22Rv1 (cell line): ENCODE results near the gene PITPNM3.

Experiments
- ZFX ChIP-seq: fragments of 450-650 bp; IDR thresholded peaks from 2 replicates; pipeline ENCODE4 v1.6.1; 2017; ENCODE audit warnings: antibody characterized with exemption, borderline replicate concordance
- TF ChIP-seq, protein P1 (sequence below): fragments of 450-650 bp; IDR thresholded peaks from 2 replicates; pipeline ENCODE4 v1.5.1; 2017; ENCODE audit warnings: mild to moderate bottlenecking

DNA sequence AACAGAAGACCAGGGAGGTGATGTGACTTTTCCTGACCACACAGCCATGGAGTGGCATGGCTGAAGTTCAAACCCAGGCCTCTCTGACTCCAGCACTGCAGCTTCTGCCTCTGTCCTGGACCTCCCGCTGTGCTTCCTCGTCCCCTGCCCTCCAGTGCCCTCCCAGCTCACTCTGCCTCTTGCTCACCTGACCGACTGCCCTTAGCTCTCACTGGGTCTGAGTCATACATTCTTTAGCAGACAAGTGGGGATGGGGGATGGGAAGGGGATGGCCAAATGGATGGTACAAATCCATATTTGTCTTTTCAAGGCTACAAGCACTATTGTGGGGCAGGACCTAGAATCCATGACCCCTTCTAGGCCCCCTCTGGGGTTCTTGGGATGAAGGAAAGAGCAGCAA lies 33.0 kb downstream of the PITPNM3 start:
- TF ChIP-seq, protein P1, sequence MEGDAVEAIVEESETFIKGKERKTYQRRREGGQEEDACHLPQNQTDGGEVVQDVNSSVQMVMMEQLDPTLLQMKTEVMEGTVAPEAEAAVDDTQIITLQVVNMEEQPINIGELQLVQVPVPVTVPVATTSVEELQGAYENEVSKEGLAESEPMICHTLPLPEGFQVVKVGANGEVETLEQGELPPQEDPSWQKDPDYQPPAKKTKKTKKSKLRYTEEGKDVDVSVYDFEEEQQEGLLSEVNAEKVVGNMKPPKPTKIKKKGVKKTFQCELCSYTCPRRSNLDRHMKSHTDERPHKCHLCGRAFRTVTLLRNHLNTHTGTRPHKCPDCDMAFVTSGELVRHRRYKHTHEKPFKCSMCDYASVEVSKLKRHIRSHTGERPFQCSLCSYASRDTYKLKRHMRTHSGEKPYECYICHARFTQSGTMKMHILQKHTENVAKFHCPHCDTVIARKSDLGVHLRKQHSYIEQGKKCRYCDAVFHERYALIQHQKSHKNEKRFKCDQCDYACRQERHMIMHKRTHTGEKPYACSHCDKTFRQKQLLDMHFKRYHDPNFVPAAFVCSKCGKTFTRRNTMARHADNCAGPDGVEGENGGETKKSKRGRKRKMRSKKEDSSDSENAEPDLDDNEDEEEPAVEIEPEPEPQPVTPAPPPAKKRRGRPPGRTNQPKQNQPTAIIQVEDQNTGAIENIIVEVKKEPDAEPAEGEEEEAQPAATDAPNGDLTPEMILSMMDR = no peak
- TF ChIP-seq ZFX = no peak
